Ectodermal cell (in vitro differentiated cells): ENCODE results near the gene CARD8. TPM values are rescaled to one million over a fixed set of nuclear protein-coding genes. Genes with fewer than 3 reads are reported as not detected.

Experiments
- H3K27ac ChIP-seq: 2 replicates; pipeline ENCODE4 v1.7.0; 2013; ENCODE audit warnings: mild to moderate bottlenecking, low read depth, low read length; ENCODE audit not compliant: insufficient read depth, poor library complexity, severe bottlenecking
- H3K27me3 ChIP-seq: 2 replicates; pipeline ENCODE4 v1.7.0; 2013; ENCODE audit warnings: mild to moderate bottlenecking, low read length; ENCODE audit not compliant: insufficient read depth, control insufficient read depth, poor library complexity, severe bottlenecking
- H3K36me3 ChIP-seq: one replicate; pipeline ENCODE4 v1.7.0; 2013; ENCODE audit warnings: low read length; ENCODE audit not compliant: control insufficient read depth, insufficient read depth
- H3K4me1 ChIP-seq: one replicate; pipeline ENCODE4 v1.7.0; 2013; ENCODE audit warnings: low read length; ENCODE audit not compliant: control insufficient read depth, insufficient read depth
- H3K4me3 ChIP-seq: 2 replicates; pipeline ENCODE4 v1.7.0; 2013; ENCODE audit warnings: low read depth, low read length, control low read depth; ENCODE audit not compliant: insufficient read depth
- H3K9me3 ChIP-seq: 2 replicates; pipeline ENCODE4 v1.7.0; 2013; ENCODE audit warnings: mild to moderate bottlenecking, low read length, moderate library complexity; ENCODE audit not compliant: control insufficient read depth
- WGBS, 2 experiments: methylation state at CpG; one replicate each; pipeline ENCODE4 v1.1.7; 2013; ENCODE audit warnings: missing lambda C conversion rate in 2 of 2; 5-methylcytosine and 5-hydroxymethylcytosine counted together
- polyA plus RNA-seq, 4 experiments: library from polyadenylated mRNA; stranded (reverse); fragments of 50-300 nt; gene quantifications; one replicate each; pipeline ENCODE4 v1.2.3, GENCODE V29; 2013

Gene CARD8, protein sequence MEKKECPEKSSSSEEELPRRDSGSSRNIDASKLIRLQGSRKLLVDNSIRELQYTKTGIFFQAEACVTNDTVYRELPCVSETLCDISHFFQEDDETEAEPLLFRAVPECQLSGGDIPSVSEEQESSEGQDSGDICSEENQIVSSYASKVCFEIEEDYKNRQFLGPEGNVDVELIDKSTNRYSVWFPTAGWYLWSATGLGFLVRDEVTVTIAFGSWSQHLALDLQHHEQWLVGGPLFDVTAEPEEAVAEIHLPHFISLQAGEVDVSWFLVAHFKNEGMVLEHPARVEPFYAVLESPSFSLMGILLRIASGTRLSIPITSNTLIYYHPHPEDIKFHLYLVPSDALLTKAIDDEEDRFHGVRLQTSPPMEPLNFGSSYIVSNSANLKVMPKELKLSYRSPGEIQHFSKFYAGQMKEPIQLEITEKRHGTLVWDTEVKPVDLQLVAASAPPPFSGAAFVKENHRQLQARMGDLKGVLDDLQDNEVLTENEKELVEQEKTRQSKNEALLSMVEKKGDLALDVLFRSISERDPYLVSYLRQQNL
- 34.1 TPM for polyA plus RNA-seq (2013, experiment 1 of 4)
- polyA plus RNA-seq (2013, experiment 2 of 4), result 33.2 TPM
- polyA plus RNA-seq (2013, experiment 3 of 4), result 34.1 TPM
- polyA plus RNA-seq (2013, experiment 4 of 4), result 30.7 TPM

DNA sequence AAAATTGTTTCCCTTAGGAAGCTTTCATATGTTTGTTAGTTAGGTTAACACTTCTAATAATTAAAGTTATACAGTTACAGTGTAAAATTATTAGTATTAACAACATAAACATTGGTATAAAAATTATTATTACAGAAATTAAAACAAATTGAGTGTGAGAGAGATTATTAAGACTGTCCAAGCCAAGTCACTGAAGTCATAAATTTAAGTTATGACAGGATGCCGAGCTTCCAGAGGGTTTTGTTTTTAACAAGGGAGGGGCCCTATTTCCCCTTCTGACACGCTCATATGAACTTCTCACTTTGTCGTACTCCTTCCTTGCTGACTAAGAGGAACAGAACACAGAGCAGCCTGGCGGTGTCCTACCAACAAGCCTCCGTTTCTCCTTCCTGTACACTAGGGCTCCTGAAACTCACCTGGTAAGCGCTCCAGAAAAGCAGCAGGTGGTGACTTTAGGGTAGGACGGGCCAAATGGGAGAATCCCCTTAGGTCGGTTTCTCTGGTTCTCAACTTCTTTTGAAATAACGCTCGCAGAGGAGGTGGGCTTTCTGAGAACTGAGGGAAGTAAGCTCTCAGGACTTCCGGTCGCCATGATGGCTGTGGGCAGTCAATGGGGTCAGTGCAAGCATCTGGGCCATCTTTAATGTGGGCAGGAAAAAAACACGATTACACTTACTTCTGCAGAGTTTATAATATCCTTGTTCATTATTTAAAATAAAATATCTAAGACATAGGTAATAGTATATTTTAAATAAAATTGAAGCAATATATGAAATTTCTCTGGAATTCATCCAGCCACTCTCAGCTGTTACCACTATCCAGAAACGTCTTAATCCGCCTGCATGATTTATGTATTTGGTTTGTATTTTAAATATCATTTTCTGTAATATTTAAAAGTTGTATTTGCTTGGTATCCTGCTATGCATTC lies at the start of gene CARD8:
TSS of gene CARD8 (minus strand) at position 537 of the 928 bp plus-strand sequence. CDS start 14,892 bp downstream, outside the sequence.
- Histone ChIP-seq H3K27me3 (peaks cover 11% of the 10 kb centered on the region), H3K4me3 (peak within 1 kb of the TSS; percentile 80), H3K27ac (peak within 1 kb of the TSS; percentile 62), H3K4me1 (no peaks in the 10 kb centered on the region), H3K9me3 (no peaks in the 10 kb centered on the region), H3K36me3 (no peaks in the 10 kb centered on the region)
- WGBS, 2 experiments, result 30 to 41% methylated on average over 12 to 14 of the region's 15 CpGs

DNA sequence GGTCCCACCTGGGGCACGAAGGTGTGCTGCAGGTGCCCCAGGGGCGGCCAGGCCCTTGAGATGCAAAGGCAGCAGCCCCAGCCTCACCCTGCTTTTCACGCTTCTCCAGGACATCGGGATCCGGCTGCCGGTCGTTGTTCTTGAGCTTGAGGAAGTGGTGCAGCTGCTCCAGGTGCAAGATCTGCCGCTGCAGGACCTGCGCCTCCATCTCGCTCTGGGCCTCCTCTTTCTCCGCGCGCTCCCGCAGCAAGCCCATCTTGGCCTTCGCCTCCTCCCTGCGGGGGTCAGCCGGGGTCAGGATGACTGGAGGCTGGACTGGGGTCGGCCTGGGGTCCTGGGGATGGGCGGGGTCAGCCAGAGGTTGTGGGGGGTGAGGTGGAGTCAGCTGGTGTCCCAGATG lies 48.2 kb upstream of the CARD8 start:
- WGBS, 2 experiments, result 84 to 86% methylated on average over 19 of the region's 19 CpGs
- no peak overlapping the region for H3K27ac ChIP-seq
- no peaks in the 10 kb centered on the region for H3K27me3 ChIP-seq

DNA sequence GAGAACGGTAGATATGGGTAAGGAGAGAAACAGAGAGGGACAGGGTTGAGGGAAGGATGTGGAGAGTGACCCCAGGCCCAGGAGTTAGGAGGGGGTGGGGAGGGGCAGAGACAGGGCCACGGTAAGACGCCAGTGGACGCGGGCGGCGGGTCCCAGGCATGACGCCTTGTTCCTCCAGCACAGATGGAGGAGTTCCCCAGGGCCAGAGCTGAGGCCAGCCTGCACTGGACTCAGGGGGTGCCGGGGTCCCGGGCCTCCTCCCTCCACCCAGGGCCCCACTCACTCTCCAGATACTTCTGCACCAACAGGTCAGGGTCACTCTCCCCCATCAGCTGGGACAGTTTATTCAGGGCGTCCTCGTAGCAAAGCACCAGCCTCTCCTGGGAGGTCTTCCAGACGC lies 47.7 kb upstream of the CARD8 start:
- Histone ChIP-seq H3K4me3 (no peak overlapping the region), H3K36me3 (no peaks in the 10 kb centered on the region), H3K27me3 (no peaks in the 10 kb centered on the region), H3K27ac (no peak overlapping the region), H3K9me3 (no peaks in the 10 kb centered on the region), H3K4me1 (no peaks in the 10 kb centered on the region)
- WGBS, 2 experiments, result 87 to 88% methylated on average over 13 of the region's 13 CpGs

More for the DNA sequence above, 48.2 kb upstream of the CARD8 start:
- no peaks in the 10 kb centered on the region for H3K36me3 ChIP-seq
- H3K4me3 ChIP-seq, result no peak overlapping the region
- no peaks in the 10 kb centered on the region for H3K9me3 ChIP-seq
- H3K4me1 ChIP-seq, result peaks cover under 1% of the 10 kb centered on the region

GRCh38 chr19:48302600-48302959 lies 46.9 kb upstream of the CARD8 start:
- Histone ChIP-seq H3K9me3 (no peaks in the 10 kb centered on the region), H3K36me3 (no peaks in the 10 kb centered on the region), H3K27me3 (no peaks in the 10 kb centered on the region), H3K4me3 (no peak overlapping the region), H3K4me1 (no peaks in the 10 kb centered on the region), H3K27ac (no peak overlapping the region)
- WGBS, 2 experiments, result 90 to 94% methylated on average over 12 of the region's 12 CpGs

DNA sequence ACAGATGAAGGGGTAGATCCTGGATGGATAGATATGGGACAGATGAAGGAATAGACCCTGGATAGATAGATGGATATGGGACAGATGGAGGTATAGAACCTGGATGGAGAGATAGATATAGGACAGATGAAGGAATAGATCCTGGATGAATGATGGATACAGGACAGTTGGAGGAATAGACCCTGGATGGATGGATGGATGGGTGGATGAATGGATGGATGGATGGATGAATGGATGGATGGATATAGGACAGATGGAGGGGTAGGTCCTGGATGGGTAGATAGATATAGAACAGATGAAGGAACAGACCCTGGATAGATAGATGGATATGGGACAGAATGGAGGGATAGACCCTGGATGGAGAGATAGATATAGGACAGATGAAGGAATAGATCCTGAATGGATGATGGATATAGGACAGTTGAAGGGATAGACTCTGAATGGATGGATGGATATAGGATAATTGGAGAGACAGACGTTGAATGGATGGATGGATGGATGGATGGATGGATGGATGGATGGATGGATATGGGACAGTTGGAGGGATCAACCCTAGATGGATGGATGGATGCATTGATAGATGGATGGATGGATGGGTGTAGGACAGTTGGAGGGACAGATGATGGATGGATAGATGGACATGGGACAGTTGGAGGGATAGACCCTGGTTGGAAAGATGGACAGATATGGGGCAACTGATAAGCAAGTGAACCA lies 46.3 kb upstream of the CARD8 start:
- H3K9me3 ChIP-seq, result no peaks in the 10 kb centered on the region

GRCh38 chr19:48297975-48298374 lies 42.3 kb upstream of the CARD8 start:
- Histone ChIP-seq H3K27ac (no peak overlapping the region), H3K4me1 (no peaks in the 10 kb centered on the region), H3K9me3 (no peaks in the 10 kb centered on the region), H3K36me3 (no peaks in the 10 kb centered on the region), H3K27me3 (no peaks in the 10 kb centered on the region), H3K4me3 (no peak overlapping the region)
- 93 to 94% methylated on average over 16 of the region's 16 CpGs for WGBS, 2 experiments

More for the DNA sequence above, 46.3 kb upstream of the CARD8 start:
- no peaks in the 10 kb centered on the region for H3K36me3 ChIP-seq
- no peaks in the 10 kb centered on the region for H3K4me1 ChIP-seq
- no peak overlapping the region for H3K27ac ChIP-seq
- no peaks in the 10 kb centered on the region for H3K27me3 ChIP-seq
- 87 to 93% methylated on average over 1 of the region's 1 CpG for WGBS, 2 experiments
- no peak overlapping the region for H3K4me3 ChIP-seq

GRCh38 chr19:48296963-48297734 lies 41.4 kb upstream of the CARD8 start:
- Histone ChIP-seq H3K4me1 (no peaks in the 10 kb centered on the region), H3K27ac (no peak overlapping the region), H3K4me3 (no peak overlapping the region), H3K27me3 (no peaks in the 10 kb centered on the region), H3K9me3 (no peaks in the 10 kb centered on the region), H3K36me3 (no peaks in the 10 kb centered on the region)
- 91% methylated on average over 42 of the region's 42 CpGs for WGBS, 2 experiments

DNA sequence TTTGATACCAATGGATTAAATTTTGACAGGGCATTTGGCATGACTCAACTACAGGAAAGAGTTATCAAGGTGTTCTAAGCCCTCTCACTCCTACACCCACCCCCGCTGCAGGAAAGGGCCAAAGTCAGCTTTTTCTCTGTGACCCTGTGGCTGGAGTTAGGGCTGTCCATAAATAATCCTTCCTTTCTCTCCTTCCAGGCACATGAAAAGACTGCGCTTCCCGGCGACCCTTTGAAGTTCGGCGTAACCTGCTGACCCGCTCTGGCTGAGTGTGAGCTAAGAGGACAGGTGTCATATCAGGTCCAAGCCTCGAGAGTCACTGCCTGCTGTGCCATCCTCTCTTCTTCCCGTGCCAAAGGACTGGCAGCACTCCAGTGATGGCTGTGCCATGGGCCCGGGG lies 39.7 kb upstream of the CARD8 start:
- no peaks in the 10 kb centered on the region for H3K9me3 ChIP-seq
- 92 to 93% methylated on average over 10 of the region's 10 CpGs for WGBS, 2 experiments
- no peak overlapping the region for H3K27ac ChIP-seq
- H3K36me3 ChIP-seq, result no peaks in the 10 kb centered on the region
- H3K27me3 ChIP-seq, result peaks cover 4% of the 10 kb centered on the region
- H3K4me3 ChIP-seq, result no peak overlapping the region
- peaks cover 5% of the 10 kb centered on the region for H3K4me1 ChIP-seq

GRCh38 chr19:48292798-48293197 lies 37.1 kb upstream of the CARD8 start:
- Histone ChIP-seq H3K36me3 (no peaks in the 10 kb centered on the region), H3K4me3 (no peak overlapping the region), H3K27ac (no peak overlapping the region), H3K27me3 (peaks cover 4% of the 10 kb centered on the region), H3K9me3 (no peaks in the 10 kb centered on the region), H3K4me1 (peaks cover 5% of the 10 kb centered on the region)
- WGBS, 2 experiments, result 88 to 93% methylated on average over 4 of the region's 4 CpGs
